ENCODE data around the gene VPS37C.

VPS37C gene

GRCh38 chr11:61152816-61153592 lies 8.2 kb downstream of the VPS37C start:
- DNase-seq, result peak; percentile 83

DNA sequence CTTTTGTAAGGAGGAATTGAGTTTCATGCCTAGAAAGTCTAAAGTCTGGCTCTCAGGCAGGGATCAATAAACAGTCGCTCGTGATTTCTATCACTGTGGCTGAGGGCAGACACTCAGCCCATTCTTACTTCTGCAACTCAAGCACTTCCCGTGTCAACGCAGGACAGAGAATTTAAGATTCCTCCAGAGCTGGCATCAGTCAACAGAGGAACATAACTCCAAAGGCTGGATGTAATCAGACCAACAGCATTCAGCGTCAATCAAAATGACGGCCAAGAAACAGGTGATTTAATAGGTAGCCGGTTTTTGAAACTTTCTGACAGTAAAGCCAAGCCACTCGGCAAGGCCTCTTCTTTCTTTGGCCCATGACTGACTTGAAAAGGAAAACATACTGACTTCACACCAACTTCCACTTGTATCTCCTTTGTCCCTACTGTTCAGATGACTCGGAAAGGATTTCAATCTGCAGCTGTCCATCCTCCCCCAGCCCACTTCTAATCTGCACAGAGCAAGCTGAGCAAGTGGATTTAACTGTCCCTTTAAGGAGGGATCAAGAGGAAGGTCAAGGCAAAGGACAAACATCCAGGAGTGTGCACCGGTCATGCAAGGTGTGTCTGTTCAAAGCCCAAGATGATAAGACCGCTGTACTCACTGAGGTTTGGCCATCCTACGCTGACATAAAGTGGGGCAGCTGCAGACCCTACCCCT lies 9.5 kb downstream of the VPS37C start:
- no peak for DNase-seq

DNA sequence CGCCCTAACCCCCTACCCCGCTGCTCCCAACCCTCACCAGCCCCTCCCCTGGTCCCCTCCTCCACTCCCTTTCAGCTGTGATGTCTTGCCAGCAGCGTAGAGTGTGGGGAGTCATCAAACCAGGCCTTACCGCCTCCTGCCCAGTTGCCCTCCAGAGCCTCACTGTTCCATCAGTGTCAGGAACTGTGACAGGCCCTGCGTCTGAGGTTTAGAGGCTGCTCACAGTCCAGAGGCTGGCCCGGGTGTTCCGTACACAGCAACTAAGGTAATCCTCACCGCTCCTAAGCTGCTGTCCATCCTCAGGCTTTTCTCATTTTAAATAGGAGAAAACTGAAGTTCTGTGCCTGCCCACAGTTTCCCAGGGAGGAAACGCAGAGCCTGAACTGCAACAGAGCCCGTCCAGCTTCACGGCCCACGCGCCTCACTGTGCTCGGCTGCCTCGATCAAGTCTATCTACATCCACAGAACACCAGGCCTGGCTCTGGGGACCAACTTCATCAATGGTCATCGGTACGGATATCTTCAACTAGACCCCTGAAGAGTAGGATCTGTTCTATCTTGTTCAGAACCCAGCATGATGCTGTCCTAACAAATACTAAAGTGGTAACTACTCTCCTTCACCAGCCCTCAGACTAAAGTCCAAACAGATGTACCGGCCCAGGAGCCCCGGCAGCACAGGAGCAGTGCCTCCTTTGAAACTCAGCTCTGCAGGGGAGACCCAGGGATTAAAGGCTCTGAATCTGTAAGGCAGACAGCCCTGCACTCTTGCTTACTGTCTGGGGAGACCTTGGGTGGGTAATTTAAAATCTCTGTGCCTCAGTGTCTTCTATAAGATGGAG lies 10.3 kb downstream of the VPS37C start:
- DNase-seq, result no peak

- DNase-seq, result no peak
These were observed 11.3 kb downstream of the VPS37C start for GRCh38 chr11:61149624-61150615.

DNA sequence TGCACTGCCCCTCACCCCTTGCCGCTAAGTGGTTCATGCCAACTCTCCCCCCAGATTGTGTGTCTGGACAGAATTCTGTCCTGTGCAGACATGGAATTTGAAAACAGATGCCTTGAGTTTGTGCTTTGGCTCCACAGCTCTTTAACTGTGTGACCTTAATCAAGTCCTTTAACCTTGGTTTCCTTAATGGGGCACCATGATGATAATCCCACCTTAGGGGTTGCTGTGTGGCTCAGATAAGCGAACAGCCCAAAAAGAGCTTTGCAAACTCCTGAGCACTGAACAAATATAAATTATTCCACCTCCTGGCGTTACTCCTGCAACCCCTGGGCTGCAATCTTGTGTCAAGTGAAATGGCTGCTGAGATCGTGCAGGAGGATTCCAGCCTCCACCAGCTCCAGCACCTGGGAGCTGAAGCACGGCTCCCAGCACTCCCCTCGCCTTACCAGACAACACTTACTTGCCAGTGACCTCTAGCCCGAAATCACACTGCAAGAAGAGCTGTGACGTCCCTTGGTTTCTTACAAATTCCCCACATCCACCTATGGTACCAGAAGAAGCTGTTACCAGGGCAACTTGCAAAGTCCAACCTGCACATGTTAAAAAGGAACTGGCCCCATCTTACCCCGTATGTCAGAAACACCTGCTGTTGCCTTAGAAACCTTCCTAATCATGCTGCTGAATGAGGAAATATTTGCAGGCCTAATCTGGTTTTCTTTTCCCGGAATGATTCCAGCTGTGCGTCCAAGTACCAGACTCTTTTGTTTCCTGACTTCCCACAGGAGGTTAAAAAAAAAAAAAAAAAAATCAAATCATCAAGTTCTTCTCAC lies 13.2 kb downstream of the VPS37C start:
- DNase-seq, result no peak

- DNase-seq, result no peak
These were observed 14.0 kb downstream of the VPS37C start for GRCh38 chr11:61147271-61147670.

DNA sequence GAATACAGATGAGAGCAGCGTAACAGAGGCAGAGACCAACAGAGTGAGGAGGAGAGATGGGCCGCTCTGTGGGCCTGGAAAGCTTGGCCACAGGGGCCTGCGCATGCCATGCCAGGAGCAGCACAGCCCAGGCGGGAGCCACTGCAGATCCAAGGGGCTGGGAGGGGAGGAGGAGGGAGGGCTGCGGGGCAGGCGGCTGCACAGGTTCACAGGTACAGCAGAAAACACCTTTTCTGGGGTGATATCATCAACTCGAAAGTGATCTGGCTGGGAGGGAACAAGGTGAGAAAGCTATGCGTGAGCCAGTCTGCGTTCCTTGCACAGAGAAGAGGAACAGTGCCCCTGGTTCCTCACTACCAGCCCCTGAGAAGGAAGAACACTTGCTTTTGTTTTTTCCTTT lies 14.8 kb downstream of the VPS37C start:
- DNase-seq, result no peak

- no peak for DNase-seq
These were observed 15.8 kb downstream of the VPS37C start for GRCh38 chr11:61145228-61146005.

- DNase-seq, result no peak
These were observed 16.6 kb downstream of the VPS37C start for GRCh38 chr11:61144511-61145179.

DNA sequence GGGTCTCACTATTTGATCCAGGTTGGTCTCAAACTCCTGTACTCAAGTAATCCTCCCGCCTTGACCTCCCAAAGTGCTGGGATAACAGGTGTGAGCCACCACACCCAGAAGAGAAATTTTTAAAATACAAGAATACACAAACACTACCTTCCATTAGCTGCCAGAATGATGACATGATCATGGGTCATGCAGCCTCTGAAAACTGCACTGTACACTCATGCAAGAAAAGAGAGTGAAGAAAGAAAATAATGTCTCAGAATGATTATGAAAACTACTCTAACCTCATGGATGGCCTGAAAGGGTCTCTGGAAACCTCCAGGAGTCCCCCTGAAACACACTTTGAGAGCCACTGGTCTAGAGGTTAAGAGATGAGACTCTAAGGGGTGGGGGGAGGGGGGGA lies 18.8 kb downstream of the VPS37C start:
- DNase-seq, result no peak

DNA sequence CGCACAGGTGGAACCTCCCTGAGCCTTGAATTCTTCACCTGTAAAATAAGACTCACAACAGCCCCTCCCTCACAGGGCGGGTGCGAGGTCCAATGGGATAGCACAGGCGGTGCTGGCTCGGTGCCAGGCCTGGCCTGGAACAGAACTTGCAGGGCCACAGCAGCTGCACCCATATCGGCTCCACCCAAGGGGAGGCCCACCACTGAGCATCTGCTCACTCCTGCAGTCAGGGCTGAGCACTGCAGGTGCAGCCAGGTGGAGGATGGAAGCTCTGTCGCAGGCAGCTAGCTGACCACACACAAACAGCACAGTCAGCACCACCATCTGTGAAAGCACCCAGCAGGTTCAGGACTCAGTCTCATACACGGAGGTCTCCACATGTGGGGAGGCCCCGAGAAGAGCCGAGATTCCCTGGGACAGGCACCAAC lies 19.6 kb downstream of the VPS37C start:
- no peak for DNase-seq

- DNase-seq, result no peak
These were observed 20.8 kb downstream of the VPS37C start for GRCh38 chr11:61140416-61140815.

DNA sequence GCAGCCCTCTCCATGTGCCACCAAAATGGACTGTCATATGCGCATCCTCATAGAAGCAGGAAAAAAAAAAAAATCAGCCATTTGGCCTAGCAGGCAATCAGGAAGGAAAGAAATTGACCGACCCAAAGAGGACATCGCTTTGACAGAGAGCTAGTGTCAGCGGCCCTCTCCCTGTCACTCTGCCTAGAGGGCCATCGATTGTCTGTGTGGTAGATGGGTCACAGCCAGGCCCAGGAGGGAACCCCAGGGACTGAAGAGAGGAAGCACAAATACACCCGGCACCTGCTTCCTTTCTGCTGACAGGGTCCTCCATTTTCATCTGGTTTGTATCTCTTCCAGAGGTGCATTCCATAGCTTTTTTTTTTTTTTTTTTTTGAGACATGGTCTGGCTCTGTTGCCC lies 21.8 kb downstream of the VPS37C start:
- no peak for DNase-seq

- DNase-seq, result peak; percentile 28
These were observed 22.3 kb downstream of the VPS37C start for GRCh38 chr11:61138935-61139334.

- no peak for DNase-seq
These were observed 26.4 kb downstream of the VPS37C start for GRCh38 chr11:61134801-61135257.

DNA sequence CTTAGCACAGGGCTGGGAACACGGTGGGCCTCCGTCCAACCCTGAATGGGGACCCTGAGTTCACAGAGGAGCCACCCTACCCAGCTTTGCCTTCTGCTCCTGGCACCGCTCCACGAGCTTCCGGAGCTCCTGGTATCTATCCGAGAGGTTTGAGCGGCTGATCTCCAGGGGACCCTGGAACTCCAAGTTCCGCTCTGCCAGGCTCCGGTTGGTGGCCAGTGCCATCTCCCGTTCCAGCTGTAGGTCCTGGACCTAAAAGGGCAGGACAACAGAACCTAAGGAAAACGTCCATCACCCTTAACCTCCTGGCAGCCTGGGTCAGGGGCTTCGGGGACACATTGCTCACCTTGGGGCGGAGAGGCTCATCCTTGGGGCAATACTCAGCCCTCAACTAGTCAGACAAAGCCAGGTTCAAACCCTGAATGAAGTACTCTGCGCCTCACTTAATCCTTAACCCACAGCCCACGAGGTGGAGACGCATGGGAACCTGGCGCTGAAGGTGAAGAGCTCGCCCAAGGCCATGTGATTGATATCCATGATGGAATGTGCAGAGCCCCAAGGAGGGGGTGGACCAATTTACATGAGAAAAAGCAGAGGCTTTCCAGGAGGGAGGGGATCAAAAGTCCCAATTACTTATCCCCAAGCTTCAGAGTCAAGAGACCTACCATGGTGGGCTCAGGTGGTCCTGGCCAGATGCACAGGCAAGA lies 27.1 kb downstream of the VPS37C start:
- no peak for DNase-seq

GRCh38 chr11:61133145-61133544 lies 28.1 kb downstream of the VPS37C start:
- DNase-seq, result no peak

DNA sequence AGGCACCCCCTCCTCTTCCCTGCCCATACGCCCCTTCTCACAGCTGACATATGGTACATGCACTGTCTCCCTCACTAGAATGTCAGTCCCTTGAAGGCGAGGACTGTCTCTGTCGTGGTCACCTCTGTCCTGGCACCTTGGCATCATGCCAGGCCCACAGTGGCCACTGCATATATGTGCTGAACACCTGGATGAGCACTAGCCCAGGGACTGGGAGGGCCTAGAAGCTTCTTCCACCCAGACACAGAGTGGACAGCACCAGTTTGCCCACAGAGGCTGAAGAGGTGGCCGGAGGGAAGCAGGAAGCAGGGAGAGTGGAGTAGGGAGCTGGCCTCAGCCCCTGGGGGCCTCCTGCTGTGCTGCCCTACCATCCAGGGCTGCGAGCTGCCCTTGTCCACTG lies 28.6 kb downstream of the VPS37C start:
- DNase-seq, result no peak

DNA sequence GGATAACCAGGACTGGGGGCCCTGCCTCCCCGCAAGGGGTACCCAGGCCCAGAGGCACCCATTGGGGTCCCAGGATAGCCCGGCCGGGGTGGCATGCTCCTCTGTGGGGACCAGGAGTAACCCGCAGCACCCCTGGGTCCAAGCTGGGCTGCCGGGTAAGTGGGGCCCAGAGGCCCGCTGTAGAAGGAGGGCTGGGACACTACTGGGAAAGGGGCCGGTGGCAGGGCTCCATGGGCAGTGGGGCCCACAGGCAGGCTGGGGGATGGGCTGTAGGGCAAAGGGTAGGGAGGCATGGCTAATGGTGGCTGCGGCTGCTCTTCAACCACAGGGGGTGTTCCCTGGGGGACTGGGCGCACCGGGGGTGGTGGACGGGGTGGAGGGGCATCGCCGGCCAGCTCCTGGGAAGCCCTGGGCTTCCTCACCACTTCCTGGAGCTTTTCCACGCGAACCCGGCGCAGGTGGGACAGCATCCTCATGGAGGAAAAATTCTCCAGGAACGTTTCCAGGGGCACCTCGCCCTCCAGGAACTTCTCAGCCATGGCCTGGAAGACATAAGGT lies 29.1 kb downstream of the VPS37C start:
- no peak for DNase-seq
